Lower leg skin (tissue), 3 donors: ENCODE data around the gene FAM117B.

Source experiments
- POLR2A ChIP-seq, 2 donors: fragments of 450-650 bp; IDR thresholded peaks; one replicate each; pipeline ENCODE4 v1.6.1; 2016 to 2017; ENCODE audit warnings: antibody characterized with exemption in 2 of 2, mild to moderate bottlenecking in 1 of 2, moderate library complexity in 1 of 2
- TF ChIP-seq, protein P1 (sequence below), 3 donors: fragments of 450-650 bp; IDR thresholded peaks; one replicate each; pipeline ENCODE4 v1.5.1; 2016; ENCODE audit warnings: antibody characterized with exemption in 3 of 3, mild to moderate bottlenecking in 3 of 3, moderate library complexity in 2 of 3

DNA sequence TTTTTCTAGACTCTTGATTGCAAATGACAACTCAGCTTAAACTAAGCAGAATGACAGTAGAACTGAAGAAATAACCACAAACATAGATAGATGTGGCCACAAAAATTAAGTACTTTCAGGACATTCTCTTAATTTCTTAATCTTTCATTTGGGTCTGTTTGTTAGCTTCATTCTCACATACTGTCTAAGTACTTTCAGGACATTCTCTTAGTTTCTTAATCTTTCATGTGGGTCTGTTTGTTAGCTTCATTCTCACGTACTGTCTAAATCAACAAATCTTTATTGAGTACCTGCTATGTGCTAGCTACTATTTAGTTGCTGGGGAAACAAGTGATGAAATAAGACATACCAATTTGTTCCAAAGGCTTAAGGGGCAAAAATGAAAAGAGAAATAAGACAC lies 35.1 kb downstream of the FAM117B start:
- TF ChIP-seq, protein P1, sequence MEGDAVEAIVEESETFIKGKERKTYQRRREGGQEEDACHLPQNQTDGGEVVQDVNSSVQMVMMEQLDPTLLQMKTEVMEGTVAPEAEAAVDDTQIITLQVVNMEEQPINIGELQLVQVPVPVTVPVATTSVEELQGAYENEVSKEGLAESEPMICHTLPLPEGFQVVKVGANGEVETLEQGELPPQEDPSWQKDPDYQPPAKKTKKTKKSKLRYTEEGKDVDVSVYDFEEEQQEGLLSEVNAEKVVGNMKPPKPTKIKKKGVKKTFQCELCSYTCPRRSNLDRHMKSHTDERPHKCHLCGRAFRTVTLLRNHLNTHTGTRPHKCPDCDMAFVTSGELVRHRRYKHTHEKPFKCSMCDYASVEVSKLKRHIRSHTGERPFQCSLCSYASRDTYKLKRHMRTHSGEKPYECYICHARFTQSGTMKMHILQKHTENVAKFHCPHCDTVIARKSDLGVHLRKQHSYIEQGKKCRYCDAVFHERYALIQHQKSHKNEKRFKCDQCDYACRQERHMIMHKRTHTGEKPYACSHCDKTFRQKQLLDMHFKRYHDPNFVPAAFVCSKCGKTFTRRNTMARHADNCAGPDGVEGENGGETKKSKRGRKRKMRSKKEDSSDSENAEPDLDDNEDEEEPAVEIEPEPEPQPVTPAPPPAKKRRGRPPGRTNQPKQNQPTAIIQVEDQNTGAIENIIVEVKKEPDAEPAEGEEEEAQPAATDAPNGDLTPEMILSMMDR (IDR thresholded peaks at IDR 0.05) = no peak
- TF ChIP-seq POLR2A (IDR thresholded peaks at IDR 0.05) = no peak
